HG03457 (cell line): ENCODE results near the gene GRIP1.
A peak's percentile ranks its signal among the peaks of the same experiment; 100 is the strongest.

ENCODE experiments used
- ATAC-seq: cut with Tn5 transposase; IDR thresholded peaks from one replicate; pipeline ENCODE4 v1.9.1; 2021; ENCODE audit warnings: moderate number of reproducible peaks; ENCODE audit not compliant: unreplicated experiment

Gene GRIP1

GRCh38 chr12:66678338-66679275, at the start of gene GRIP1:
Gene GRIP1, minus strand, starts transcription at chr12:66679076. Its CDS starts 172 bp downstream, at chr12:66678904.
- no peak for ATAC-seq

GRCh38 chr12:66726556-66726955, 47.7 kb upstream of the GRIP1 start:
- no peak for ATAC-seq

- ATAC-seq: no peak
Observed at GRCh38 chr12:66725031-66725430, 46.2 kb upstream of the GRIP1 start.

GRCh38 chr12:66724616-66725015, 45.7 kb upstream of the GRIP1 start:
- ATAC-seq: no peak

- ATAC-seq: no peak
Observed at GRCh38 chr12:66724026-66724425, 45.1 kb upstream of the GRIP1 start.

- ATAC-seq: no peak
Observed at GRCh38 chr12:66719862-66720261, 41.0 kb upstream of the GRIP1 start.

- ATAC-seq: no peak
Observed at GRCh38 chr12:66717036-66717673, 38.3 kb upstream of the GRIP1 start.

GRCh38 chr12:66716522-66716921, 37.6 kb upstream of the GRIP1 start:
- ATAC-seq: no peak

- no peak for ATAC-seq
Observed at GRCh38 chr12:66714709-66715108, 35.8 kb upstream of the GRIP1 start.

- ATAC-seq: peak; percentile 62
Observed at GRCh38 chr12:66713984-66714383, 35.1 kb upstream of the GRIP1 start.

- ATAC-seq: no peak
Observed at GRCh38 chr12:66709893-66710292, 31.0 kb upstream of the GRIP1 start.

- ATAC-seq: no peak
Observed at GRCh38 chr12:66709457-66709773, 30.5 kb upstream of the GRIP1 start.

GRCh38 chr12:66708704-66709456, 30.0 kb upstream of the GRIP1 start:
- ATAC-seq: no peak

- no peak for ATAC-seq
Observed at GRCh38 chr12:66707002-66707697, 28.3 kb upstream of the GRIP1 start.

- no peak for ATAC-seq
Observed at GRCh38 chr12:66699738-66700482, 21.0 kb upstream of the GRIP1 start.

- no peak for ATAC-seq
Observed at GRCh38 chr12:66698558-66698957, 19.7 kb upstream of the GRIP1 start.

GRCh38 chr12:66697404-66697803, 18.5 kb upstream of the GRIP1 start:
- no peak for ATAC-seq

GRCh38 chr12:66694666-66695613, 16.1 kb upstream of the GRIP1 start:
- ATAC-seq: no peak

GRCh38 chr12:66693901-66694513, 15.1 kb upstream of the GRIP1 start:
- ATAC-seq: peak; percentile 86
